ENCODE measurements around the gene TMEM253. TPM values are rescaled to one million over a fixed set of nuclear protein-coding genes. Genes with fewer than 3 reads are reported as not detected.
A peak's percentile ranks its signal among the peaks of the same experiment; 100 is the strongest.

Gene TMEM253
- polyA plus RNA-seq, 4 donors, result 57.9 to 245 (median 101) TPM

- Histone ChIP-seq H3K9me3 (ENCODE audit: control insufficient read depth in 2 of 2, insufficient read depth in 1 of 2, low read depth in 1 of 2, low read length in 1 of 2) (no peaks in the 10 kb centered on the region), H3K4me3 (ENCODE audit: low read depth in 1 of 3, low read length in 3 of 3) (no peak overlapping the region), H3K27me3 (ENCODE audit: control insufficient read depth in 3 of 3, insufficient read depth in 3 of 3, low read length in 3 of 3) (no peaks in the 10 kb centered on the region), H3K27ac (ENCODE audit: low read depth in 1 of 3, low read length in 2 of 3) (no peak overlapping the region), H3K4me1 (ENCODE audit: control insufficient read depth in 3 of 3, insufficient read depth in 2 of 3, low read depth in 1 of 3, low read length in 2 of 3) (no peaks in the 10 kb centered on the region), H3K36me3 (ENCODE audit: control insufficient read depth in 3 of 3, insufficient read depth in 2 of 3, low read depth in 1 of 3, low read length in 3 of 3) (no peaks in the 10 kb centered on the region)
- FAIRE-seq (no peak), DNase-seq (peak in 1 of 2 donors; percentile 7)
- 48 to 93% (median 65%) methylated on average over 1 of the region's 1 CpG for WGBS, 3 donors
These were observed 22.6 kb downstream of the TMEM253 start for GRCh38 chr14:21123429-21123828.

- DNase-seq, result no peak
- Histone ChIP-seq H3K27me3 (ENCODE audit: control insufficient read depth in 3 of 3, insufficient read depth in 3 of 3, low read length in 3 of 3) (no peaks in the 10 kb centered on the region), H3K4me3 (ENCODE audit: low read depth in 1 of 3, low read length in 3 of 3) (no peak overlapping the region), H3K36me3 (ENCODE audit: control insufficient read depth in 3 of 3, insufficient read depth in 2 of 3, low read depth in 1 of 3, low read length in 3 of 3) (no peaks in the 10 kb centered on the region), H3K27ac (ENCODE audit: low read depth in 1 of 3, low read length in 2 of 3) (no peak overlapping the region), H3K9me3 (ENCODE audit: control insufficient read depth in 2 of 2, insufficient read depth in 1 of 2, low read depth in 1 of 2, low read length in 1 of 2) (no peaks in the 10 kb centered on the region), H3K4me1 (ENCODE audit: control insufficient read depth in 3 of 3, insufficient read depth in 2 of 3, low read depth in 1 of 3, low read length in 2 of 3) (no peaks in the 10 kb centered on the region)
- WGBS, 3 donors, result 61 to 68% (median 67%) methylated on average over 1 of the region's 1 CpG
- FAIRE-seq, result no peak
These were observed 33.0 kb downstream of the TMEM253 start for GRCh38 chr14:21133901-21134300.

GRCh38 chr14:21136024-21136423 lies 35.2 kb downstream of the TMEM253 start:
- DNase-seq, result peak; percentile 4 to 8
- no peaks in the 10 kb centered on the region for H3K36me3 ChIP-seq (ENCODE audit: control insufficient read depth in 3 of 3, insufficient read depth in 2 of 3, low read depth in 1 of 3, low read length in 3 of 3)

GRCh38 chr14:21142357-21142756 lies 41.5 kb downstream of the TMEM253 start:
- Histone ChIP-seq H3K36me3 (ENCODE audit: control insufficient read depth in 3 of 3, insufficient read depth in 2 of 3, low read depth in 1 of 3, low read length in 3 of 3) (no peaks in the 10 kb centered on the region), H3K4me3 (ENCODE audit: low read depth in 1 of 3, low read length in 3 of 3) (no peak overlapping the region), H3K27ac (ENCODE audit: low read depth in 1 of 3, low read length in 2 of 3) (no peak overlapping the region), H3K9me3 (ENCODE audit: control insufficient read depth in 2 of 2, insufficient read depth in 1 of 2, low read depth in 1 of 2, low read length in 1 of 2) (no peaks in the 10 kb centered on the region), H3K27me3 (ENCODE audit: control insufficient read depth in 3 of 3, insufficient read depth in 3 of 3, low read length in 3 of 3) (no peaks in the 10 kb centered on the region), H3K4me1 (ENCODE audit: control insufficient read depth in 3 of 3, insufficient read depth in 2 of 3, low read depth in 1 of 3, low read length in 2 of 3) (no peaks in the 10 kb centered on the region)
- no peak for FAIRE-seq
- WGBS, 3 donors, result 90 to 94% (median 91%) methylated on average over 1 of the region's 1 CpG
- DNase-seq, result no peak

More at GRCh38 chr14:21136024-21136423, 35.2 kb downstream of the TMEM253 start:
- 15 to 24% (median 23%) methylated on average over 1 of the region's 1 CpG for WGBS, 3 donors
- H3K4me1 ChIP-seq (ENCODE audit: control insufficient read depth in 3 of 3, insufficient read depth in 2 of 3, low read depth in 1 of 3, low read length in 2 of 3), result no peaks in the 10 kb centered on the region
- no peak for FAIRE-seq
- H3K27ac ChIP-seq (ENCODE audit: low read depth in 1 of 3, low read length in 2 of 3), result no peak overlapping the region
- H3K4me3 ChIP-seq (ENCODE audit: low read depth in 1 of 3, low read length in 3 of 3), result no peak overlapping the region
- H3K9me3 ChIP-seq (ENCODE audit: control insufficient read depth in 2 of 2, insufficient read depth in 1 of 2, low read depth in 1 of 2, low read length in 1 of 2), result no peaks in the 10 kb centered on the region
- H3K27me3 ChIP-seq (ENCODE audit: control insufficient read depth in 3 of 3, insufficient read depth in 3 of 3, low read length in 3 of 3), result no peaks in the 10 kb centered on the region

- Histone ChIP-seq H3K27me3 (ENCODE audit: control insufficient read depth in 3 of 3, insufficient read depth in 3 of 3, low read length in 3 of 3) (no peaks in the 10 kb centered on the region), H3K4me1 (ENCODE audit: control insufficient read depth in 3 of 3, insufficient read depth in 2 of 3, low read depth in 1 of 3, low read length in 2 of 3) (no peaks in the 10 kb centered on the region), H3K27ac (ENCODE audit: low read depth in 1 of 3, low read length in 2 of 3) (no peak overlapping the region), H3K36me3 (ENCODE audit: control insufficient read depth in 3 of 3, insufficient read depth in 2 of 3, low read depth in 1 of 3, low read length in 3 of 3) (no peaks in the 10 kb centered on the region), H3K4me3 (ENCODE audit: low read depth in 1 of 3, low read length in 3 of 3) (no peak overlapping the region), H3K9me3 (ENCODE audit: control insufficient read depth in 2 of 2, insufficient read depth in 1 of 2, low read depth in 1 of 2, low read length in 1 of 2) (no peaks in the 10 kb centered on the region)
- FAIRE-seq, result no peak
- DNase-seq, result no peak
These were observed 44.6 kb downstream of the TMEM253 start for GRCh38 chr14:21145437-21145836.

GRCh38 chr14:21149641-21150367 lies 48.9 kb downstream of the TMEM253 start:
- WGBS, 3 donors, result 82 to 86% (median 85%) methylated on average over 4 of the region's 4 CpGs
- H3K9me3 ChIP-seq (ENCODE audit: control insufficient read depth in 2 of 2, insufficient read depth in 1 of 2, low read depth in 1 of 2, low read length in 1 of 2), result no peaks in the 10 kb centered on the region
- no peaks in the 10 kb centered on the region for H3K36me3 ChIP-seq (ENCODE audit: control insufficient read depth in 3 of 3, insufficient read depth in 2 of 3, low read depth in 1 of 3, low read length in 3 of 3)
- H3K4me1 ChIP-seq (ENCODE audit: control insufficient read depth in 3 of 3, insufficient read depth in 2 of 3, low read depth in 1 of 3, low read length in 2 of 3), result no peaks in the 10 kb centered on the region
- H3K27ac ChIP-seq (ENCODE audit: low read depth in 1 of 3, low read length in 2 of 3), result no peak overlapping the region
- H3K27me3 ChIP-seq (ENCODE audit: control insufficient read depth in 3 of 3, insufficient read depth in 3 of 3, low read length in 3 of 3), result no peaks in the 10 kb centered on the region
- FAIRE-seq (no peak), DNase-seq (no peak)
- no peak overlapping the region for H3K4me3 ChIP-seq (ENCODE audit: low read depth in 1 of 3, low read length in 3 of 3)

Other genes starting within 250 kb of the TMEM253 start
- under 1 TPM in 2 of 4 donors, not detected in 2; 0.09 to 0.12 TPM for gene RNASE3, start 209.7 kb upstream of the TMEM253 start, polyA plus RNA-seq
- 1 to 10 TPM in 1 of 4 donors, under 1 TPM in 1, not detected in 2; 0.92 to 3.4 TPM for gene RNASE2, start 145.6 kb upstream of the TMEM253 start, polyA plus RNA-seq
- gene METTL17, start 111.1 kb upstream of the TMEM253 start, polyA plus RNA-seq, result 100 to 1,000 TPM in 1 of 4 donors, 10 to 100 TPM in 3; 68.5 to 119 (median 77.5) TPM
- gene SLC39A2, start 101.8 kb upstream of the TMEM253 start, polyA plus RNA-seq, result under 1 TPM in 3 of 4 donors, not detected in 1; 0.04 to 0.67 (median 0.16) TPM
- 100 to 1,000 TPM in 1 of 4 donors, 10 to 100 TPM in 3; 44.5 to 129 (median 71.4) TPM for gene NDRG2, start 76.0 kb upstream of the TMEM253 start, polyA plus RNA-seq
- gene TPPP2, start 70.8 kb upstream of the TMEM253 start, polyA plus RNA-seq, result under 1 TPM in 2 of 4 donors, not detected in 2; 0.10 to 0.34 TPM
- gene RNASE13, start 66.3 kb upstream of the TMEM253 start, polyA plus RNA-seq, result under 1 TPM in 1 of 4 donors, not detected in 3; 0.04 TPM
- under 1 TPM in 1 of 4 donors, not detected in 3; 0.04 TPM for gene RNASE7, start 58.7 kb upstream of the TMEM253 start, polyA plus RNA-seq
- gene RNASE8, start 43.2 kb upstream of the TMEM253 start, polyA plus RNA-seq, result not detected
- gene ARHGEF40, start 30.8 kb upstream of the TMEM253 start, polyA plus RNA-seq, result 10 to 100 TPM in 2 of 4 donors, 1 to 10 TPM in 2; 2.2 to 26.1 (median 7.2) TPM
- 10 to 100 TPM; 42.4 to 69.8 (median 59.6) TPM for gene ZNF219, start 2.4 kb upstream of the TMEM253 start, polyA plus RNA-seq
- not detected for gene OR5AU1, start 55.0 kb downstream of the TMEM253 start, polyA plus RNA-seq
- 100 to 1,000 TPM; 325 to 716 (median 510) TPM for gene HNRNPC, start 168.4 kb downstream of the TMEM253 start, polyA plus RNA-seq
- under 1 TPM in 2 of 4 donors, not detected in 2; 0.44 to 0.73 TPM for gene RPGRIP1, start 179.0 kb downstream of the TMEM253 start, polyA plus RNA-seq

Data from small intestine (tissue), 7 donors.